GM21717 (cell line): ENCODE measurements around the gene B3GNT2.

ENCODE experiments used
- ATAC-seq: cut with Tn5 transposase; IDR thresholded peaks from one replicate; pipeline ENCODE4 v1.9.1; 2021; ENCODE audit warnings: mild to moderate bottlenecking, moderate library complexity; ENCODE audit not compliant: unreplicated experiment

Gene B3GNT2

DNA sequence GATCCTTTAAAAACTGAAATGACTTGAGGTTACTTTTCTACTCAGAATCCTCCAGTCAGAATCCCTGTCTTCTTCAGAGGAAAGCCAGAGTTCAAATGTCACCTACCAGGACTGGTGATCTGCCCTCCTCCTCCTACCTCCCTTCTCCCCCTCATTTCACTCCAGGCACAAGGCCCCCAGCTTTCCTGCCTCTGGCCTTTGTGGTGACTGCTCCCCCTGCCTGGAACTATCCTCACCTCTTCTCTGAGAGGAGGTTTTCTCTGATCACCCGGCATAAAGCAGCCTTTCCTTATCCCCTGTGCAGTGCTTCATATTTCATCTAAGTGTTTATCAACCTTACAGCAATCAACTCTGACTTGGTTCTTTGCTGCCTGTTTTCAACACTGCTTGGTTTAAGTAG, 6.8 kb downstream of the B3GNT2 start:
- ATAC-seq = no peak

DNA sequence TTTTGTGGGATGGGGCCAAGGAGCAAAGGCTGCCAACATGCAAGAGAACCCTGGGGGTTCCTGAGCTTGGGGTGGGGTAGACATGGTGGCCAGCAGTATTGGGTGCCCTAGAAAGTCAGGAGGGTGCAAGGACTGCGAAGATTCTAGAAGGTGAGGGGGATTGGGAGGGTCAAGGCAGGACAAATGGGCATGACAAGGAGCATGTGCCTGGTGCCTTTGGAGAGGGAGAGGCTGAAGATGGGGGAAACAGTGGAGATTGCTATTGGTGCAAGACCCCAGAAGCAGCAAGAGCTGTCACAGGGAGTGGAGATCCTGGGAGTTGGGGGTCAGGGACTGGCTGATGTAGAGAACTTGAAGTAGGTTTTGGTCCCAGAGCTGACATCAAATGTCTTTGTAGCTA, 7.5 kb downstream of the B3GNT2 start:
- ATAC-seq = no peak

DNA sequence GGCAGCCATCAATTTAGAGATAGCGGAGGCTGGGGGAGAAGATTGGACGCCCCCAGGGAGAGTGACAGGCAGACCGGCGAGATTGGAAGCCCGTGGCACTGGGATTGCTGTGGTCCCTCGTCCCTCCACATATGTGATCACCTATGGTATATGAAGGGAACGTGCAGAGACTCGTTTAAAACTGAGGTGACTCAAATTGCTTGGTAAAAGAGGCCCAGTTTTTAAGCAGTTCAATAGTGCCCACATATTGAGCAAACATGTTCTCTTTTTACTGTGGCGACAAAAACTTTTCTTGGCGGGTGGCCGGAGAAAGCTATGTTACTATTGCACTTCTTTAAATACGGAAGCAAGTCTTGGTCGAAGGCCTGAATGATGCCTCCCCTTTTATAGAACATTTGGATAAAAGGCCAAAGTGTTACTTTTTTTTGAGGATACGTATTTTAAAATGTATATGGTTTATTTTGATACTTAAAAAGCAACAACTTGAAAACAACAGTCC, 9.1 kb downstream of the B3GNT2 start:
- no peak for ATAC-seq

DNA sequence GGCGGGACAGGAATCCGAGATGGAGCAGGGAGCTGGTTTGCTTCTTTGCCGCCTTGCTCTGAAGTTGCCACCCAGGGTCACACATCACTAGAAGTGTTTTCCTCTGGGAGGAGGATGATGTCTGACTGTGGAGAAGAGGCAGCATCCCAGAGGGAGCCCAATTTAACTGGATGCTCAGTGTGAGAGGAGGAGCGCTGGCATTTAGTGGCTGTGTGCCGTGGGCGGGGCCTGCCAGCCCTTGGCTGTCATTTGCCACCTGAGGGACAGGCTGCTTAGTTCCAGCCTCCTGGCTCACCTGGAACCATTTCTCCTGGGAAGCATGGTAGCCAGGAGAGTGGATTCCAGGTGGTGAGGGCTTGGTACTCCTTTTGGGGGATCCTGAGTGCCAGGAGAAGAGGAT, 9.6 kb downstream of the B3GNT2 start:
- no peak for ATAC-seq

DNA sequence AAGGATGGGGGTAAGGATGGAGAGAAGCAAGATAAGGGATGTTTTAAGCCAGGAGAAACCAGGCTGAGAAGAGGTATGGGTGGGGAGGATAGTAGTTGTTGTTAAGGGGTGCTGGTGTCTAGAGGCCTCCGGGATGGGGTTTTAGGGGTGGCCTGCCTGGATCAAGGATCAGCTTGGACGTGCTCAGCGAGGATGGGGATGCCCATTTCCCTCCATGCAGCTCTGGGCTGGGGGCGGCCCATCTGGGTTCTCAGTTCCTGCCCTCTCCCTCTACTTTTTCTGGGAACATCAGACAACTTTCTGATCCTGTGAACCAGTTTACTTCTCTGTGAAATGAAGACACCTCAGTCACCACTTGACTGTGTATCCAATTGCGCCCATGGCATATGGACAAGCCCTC, 10.1 kb downstream of the B3GNT2 start:
- ATAC-seq = no peak

DNA sequence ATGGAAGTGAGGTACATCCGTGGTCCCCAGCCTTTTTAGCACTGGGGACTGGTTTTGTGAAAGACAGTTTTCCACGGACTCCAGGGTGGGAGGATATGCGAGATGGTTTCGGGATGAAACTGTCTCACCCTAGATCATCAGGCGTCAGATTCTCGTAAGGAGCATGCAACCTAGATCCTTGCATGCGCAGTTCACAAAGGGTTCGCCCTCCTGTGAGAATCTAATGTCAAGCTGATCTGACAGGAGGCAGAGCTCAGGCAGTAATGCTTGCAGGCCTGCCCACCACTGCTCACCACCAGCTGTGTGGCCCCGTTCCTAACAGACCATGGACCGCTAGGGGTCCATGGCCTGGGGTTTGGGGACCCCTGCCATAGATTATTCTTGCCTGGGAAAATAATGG, 11.6 kb downstream of the B3GNT2 start:
- no peak for ATAC-seq

DNA sequence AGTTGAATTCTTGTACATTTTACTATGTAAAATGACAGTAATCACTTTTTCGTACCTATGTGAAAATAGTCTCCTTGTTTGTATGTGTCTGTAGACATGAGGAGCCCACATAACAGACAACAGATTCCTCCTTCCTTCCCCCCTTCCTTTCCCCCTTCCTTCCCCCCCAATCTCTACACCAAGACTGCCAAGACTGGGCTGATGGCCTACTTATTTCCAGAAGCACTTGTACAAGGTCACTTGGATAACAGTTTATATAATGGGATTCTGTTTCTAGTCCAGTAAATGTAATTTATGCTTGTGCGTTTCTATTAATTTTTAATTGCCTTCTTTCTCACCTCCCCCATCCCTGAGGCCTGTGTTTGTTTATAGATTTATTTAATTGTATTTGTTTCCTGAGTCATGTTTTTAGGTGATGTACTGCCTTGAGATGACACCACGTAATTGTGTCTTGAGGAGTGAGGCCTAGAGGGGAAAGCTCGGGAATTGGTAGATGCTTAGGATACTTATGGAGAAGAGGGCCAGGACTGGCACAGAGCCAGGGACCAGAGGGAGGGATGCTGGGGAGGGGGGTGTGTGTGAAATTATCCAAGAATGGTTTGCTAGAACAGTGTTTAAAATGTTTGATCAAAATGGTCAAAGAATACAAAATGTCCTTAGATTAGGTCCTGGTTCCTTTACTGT, 12.3 kb downstream of the B3GNT2 start:
- ATAC-seq = no peak

DNA sequence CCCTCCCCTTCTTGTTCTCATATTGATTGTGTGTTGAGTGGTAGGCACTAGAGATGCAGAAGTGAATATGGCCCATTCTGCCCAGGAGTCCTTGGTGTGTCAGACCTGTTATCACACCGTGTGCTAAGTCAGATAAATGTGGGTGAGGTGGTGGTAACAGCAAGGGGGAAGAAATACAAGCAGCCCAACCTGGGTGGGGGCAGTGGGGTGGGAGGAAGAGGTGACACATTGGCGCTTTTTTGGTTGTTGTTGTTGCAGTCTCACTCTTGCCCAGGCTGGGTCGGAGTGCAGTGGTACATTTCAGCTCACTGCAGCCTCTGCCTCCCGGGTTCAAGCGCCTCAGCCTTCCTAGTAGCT, 12.8 kb downstream of the B3GNT2 start:
- no peak for ATAC-seq

DNA sequence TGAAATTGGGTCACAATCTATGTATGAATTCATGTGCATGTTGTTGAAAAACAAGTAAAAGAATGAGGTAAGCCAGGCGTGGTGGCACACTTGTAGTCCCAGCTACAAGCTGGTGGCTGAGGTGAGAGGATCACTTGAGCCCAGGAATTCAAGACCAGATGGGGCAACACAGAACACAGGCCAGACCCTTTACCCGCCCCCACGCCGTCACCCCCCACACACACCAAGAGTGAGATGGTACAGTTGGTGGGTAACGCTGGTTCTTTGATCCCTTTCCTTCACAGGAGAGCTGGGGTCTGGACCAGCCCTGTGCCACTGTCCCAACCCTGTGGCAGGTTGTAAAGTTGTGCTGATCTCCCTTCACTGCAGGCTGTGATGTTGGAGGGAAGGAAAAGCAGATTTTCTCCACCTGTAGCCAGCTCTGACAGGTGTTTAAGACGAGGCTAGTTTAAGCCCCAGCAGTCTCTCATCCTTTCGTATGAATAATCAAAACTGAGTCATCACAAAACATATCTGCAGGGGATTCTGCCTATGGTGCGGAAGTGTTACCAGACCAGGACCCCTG, 13.6 kb downstream of the B3GNT2 start:
- ATAC-seq = no peak

DNA sequence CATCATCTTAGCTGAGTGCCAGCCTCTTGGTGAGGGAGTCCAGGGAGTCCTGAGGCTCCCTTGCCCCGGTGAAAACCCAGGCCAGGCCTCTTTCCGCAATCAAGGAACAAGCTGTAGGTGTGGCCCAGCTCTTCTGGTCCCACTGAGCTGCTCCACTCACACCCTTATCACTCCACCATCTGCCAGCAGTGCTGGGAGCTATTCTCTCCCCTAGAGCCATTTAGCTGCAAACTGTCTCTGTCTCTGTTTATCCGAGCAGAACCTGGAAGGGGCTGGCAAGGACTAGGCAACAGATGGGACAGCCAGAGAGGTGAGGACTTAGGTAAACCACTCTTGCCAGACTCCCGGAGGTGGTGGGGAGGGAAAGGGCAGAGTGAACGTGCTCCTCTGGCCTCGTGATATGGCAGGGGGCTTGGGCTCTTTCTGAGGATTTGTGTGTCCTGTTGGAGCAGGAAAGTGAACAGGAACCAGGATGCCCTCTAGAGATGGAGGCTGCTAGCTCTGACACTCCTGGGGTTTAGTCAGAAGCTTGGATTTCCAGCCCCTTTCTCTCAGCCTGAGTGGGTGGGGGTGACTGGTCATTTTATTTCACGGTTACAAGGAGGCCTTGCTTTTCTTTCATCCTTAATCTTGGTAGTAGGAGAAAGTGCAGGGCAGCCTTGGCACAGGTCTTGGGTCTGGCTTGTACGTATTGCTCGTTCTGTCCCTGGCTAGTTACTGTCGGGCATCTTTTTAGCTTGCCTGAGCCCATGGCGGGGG, 19.6 kb downstream of the B3GNT2 start:
- no peak for ATAC-seq

DNA sequence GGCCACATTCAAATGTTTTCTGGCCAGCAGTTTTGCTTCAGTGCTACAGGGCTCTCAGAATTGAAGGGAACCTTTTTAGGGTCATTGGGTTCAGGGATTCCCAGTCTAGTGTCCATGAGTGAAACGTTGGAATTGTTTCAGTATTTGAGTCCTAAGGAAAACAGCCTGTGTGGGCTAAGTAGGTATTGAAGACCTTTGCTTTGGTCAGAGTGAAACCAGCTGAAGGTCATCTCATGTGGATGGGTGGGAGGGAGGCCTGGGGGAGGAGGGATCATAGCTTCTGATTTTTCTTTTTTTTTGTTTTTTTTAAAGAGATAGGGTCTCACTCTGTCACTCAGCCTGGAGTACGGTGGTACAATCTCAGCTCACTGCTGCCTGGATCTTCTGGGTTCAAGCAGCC, 20.2 kb downstream of the B3GNT2 start:
- ATAC-seq = no peak

DNA sequence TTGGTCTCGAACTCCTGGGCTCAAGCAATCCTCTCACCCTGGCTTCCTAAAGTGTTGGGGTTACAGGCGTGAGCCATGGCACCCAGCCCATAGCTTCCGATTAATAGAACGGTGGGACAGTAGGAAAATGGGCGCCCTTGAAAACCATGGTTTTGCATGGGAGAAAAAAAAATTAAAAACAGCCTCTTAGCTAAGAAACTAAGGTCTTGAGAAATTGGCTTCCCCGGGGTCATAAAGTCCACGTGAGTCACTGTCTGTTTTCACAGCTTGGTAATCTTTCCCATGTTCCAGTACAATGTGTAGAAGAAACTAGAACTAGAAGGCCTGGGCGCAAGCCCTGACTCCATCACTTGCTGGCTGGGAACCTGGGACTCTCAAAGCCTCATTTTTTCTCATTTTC, 20.7 kb downstream of the B3GNT2 start:
- ATAC-seq = no peak

DNA sequence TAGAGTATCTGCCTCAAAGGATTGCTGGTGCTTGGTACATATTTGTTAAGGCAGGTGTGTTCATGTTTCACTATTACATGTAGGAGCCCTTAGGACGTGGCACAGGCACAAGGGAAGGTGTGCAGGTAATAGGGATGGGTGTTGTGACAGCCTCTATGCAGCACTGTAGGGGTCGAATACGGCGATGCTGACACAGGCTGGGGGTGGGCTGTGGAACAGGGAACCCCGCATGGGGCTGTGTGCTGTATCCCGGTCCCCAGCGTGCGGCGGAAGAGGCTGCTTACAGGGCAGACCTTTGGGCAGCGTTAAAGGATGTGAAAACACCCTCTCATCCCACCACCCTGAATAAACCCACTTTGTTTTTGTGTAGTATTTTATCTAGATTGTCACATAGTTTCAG, 21.5 kb downstream of the B3GNT2 start:
- ATAC-seq = no peak

DNA sequence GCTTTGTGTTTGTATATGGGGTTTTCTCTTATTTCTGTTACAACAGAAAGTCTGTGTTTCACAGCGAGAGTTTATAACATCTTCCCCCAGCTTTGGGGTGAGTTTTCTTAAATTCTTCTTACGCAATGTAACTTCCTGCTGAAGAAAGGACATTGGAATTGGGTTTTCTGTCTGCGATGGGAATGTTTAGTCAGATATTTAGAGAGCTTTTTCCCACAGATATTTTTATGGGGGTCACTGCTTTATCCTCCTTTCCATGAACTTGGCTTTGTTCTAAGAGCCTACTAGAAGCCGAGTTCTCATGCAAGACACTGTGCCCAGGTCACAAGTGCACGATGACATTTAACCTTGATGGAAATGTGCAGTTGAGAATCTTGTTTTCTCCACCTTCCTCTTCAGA, 22.1 kb downstream of the B3GNT2 start:
- no peak for ATAC-seq

DNA sequence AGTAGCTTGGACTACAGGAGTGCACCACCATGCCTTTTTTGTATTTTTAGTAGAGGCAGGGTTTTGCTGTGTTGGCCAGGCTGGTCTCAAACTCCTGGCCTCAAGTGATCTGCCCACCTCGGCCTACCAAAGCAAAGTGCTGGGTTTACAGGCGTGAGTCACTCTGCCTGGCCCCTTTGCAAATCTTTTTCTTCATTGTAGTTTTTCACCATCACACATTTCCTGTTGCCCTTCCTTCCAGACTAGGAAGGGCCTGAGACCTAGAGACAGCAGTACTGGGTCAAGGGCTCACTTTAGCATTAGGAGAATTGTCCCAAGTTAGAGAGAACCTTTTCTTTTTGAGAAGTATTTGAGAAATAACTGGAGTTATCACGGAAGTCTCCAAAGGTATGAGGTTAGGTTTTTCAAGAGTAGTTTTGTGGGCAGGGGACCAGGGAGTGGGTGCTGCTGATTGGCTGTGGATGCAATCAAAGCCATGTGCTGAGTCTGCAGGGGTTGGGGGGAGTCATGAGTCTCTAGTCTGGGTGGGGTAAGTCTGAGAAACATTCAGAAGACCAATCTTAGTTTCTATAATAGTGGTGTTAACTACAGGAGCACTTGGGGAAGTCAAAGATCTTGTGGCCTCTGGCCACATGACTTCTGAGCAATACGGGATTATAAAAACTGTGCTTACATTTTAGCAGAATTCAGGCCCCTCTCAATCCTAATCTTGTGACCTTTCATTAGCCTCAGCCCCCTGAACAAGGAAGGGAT, 23.7 kb downstream of the B3GNT2 start:
- ATAC-seq = no peak

DNA sequence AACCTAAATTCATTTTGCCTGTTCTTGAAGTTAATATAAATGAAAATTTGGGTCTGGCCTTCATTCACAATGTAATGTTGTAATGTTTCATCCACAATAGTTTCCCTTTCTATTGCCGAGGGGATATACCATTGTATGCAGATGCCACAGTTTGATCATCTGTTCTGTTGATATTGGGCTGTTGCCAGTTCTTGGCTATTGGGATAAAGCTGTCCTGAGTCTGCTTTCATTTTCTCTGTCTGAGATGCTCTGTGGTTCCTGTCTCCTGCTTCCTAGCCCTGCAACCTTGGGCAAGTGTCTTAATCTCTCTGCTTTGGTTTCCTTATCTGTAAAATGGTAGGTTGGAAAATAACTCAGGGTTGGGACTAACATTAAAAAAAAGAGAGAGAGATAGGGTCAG, 25.2 kb downstream of the B3GNT2 start:
- ATAC-seq = no peak

DNA sequence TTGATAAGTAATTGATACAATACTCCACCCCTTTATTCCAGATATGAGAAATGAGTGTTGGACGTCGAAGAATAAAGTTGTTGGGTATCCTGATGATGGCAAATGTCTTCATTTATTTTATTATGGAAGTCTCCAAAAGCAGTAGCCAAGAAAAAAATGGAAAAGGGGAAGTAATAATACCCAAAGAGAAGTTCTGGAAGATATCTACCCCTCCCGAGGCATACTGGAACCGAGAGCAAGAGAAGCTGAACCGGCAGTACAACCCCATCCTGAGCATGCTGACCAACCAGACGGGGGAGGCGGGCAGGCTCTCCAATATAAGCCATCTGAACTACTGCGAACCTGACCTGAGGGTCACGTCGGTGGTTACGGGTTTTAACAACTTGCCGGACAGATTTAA, 26.3 kb downstream of the B3GNT2 start:
- ATAC-seq = no peak

DNA sequence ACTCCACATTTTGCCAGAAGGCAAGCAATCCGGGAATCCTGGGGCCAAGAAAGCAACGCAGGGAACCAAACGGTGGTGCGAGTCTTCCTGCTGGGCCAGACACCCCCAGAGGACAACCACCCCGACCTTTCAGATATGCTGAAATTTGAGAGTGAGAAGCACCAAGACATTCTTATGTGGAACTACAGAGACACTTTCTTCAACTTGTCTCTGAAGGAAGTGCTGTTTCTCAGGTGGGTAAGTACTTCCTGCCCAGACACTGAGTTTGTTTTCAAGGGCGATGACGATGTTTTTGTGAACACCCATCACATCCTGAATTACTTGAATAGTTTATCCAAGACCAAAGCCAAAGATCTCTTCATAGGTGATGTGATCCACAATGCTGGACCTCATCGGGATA, 26.8 kb downstream of the B3GNT2 start:
- no peak for ATAC-seq

DNA sequence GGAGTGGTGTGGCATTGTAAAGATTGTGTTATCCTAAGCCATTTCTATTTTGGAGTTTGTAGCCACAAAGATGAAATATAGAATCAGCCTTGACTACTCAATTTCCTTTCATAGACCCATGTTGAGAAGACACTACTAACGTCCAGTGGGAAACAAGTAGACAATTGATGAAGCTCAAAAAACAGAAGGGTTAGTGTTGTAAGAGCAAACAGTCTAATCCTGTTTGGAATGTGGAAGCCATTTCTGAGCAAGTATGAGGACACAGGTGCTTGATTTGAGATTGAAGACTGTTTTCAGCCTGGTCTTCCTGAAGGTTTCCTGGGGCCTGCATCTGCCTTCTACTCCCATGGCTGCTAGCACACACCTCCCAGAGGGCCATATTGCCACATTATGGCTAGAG, 29.1 kb downstream of the B3GNT2 start:
- ATAC-seq = no peak

DNA sequence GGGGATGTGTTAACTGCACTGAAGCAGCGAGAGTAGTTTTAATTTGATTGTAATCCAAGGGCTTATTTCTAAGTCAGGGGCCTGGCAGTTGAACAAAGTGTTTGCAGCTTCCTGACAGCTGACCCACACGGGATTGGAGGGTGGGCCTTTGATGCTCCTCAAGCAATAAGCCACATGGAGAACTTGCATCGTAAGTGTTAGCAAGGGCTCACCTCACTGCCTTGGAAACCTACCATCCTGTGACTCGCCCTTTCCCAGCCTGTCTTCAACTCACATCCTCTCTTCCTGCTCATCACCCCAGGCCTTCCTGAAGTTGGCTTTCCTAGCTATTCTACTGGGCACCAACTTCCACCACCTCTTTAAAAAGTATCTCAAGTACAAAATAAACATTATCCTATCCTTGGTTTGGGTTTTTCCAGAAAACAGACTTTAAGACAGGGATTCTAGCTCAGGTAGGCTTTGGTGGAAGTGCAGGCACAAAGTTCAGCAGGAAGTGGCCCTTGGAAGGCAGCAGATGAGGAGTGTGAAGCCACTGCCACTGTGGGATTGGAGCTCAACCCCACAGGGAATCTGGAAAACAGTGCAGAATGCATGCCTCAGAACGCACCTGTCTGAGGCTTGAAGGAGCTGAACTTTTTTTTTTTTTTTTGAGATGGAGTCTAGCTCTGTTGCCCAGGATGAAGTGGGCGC, 31.6 kb downstream of the B3GNT2 start:
- ATAC-seq = no peak

DNA sequence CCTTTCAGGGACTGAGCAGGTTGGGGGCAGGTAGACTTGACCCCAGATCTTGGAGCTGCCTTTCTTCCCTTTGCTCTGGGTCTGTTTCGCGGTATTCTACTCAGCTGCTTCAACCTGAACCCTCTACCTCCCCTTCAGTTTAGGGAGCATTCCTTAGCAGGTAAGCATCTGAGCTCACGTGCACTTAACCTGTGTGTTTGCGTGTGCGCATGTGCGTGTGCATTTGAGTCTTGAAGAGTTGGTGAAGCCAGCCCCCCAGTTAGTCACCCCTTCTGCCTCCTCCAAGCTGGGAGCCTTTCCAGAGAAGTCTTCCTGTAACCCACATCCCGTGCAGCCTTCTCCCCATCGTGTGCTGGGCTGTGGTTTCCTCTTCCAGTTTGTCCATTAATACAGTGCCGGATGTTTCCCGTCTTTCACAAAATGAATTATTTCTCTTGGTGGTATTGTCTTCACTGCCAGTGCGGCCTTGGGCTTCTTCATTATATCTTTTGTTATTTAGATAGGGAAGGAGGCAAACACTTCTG, 33.2 kb downstream of the B3GNT2 start:
- ATAC-seq = no peak
